Measurements from ENCODE around the gene PLEKHG4B. TPM values are rescaled to one million over a fixed set of nuclear protein-coding genes. Genes with fewer than 3 reads are reported as not detected.
"Not testable (repeated sequence)": the region's sequence is repeated elsewhere in the genome, so short reads cannot be mapped to it uniquely, and the experiment has no call there.

Gene PLEKHG4B
- polyA plus RNA-seq, 1 experiment: 1.4 TPM

DNA sequence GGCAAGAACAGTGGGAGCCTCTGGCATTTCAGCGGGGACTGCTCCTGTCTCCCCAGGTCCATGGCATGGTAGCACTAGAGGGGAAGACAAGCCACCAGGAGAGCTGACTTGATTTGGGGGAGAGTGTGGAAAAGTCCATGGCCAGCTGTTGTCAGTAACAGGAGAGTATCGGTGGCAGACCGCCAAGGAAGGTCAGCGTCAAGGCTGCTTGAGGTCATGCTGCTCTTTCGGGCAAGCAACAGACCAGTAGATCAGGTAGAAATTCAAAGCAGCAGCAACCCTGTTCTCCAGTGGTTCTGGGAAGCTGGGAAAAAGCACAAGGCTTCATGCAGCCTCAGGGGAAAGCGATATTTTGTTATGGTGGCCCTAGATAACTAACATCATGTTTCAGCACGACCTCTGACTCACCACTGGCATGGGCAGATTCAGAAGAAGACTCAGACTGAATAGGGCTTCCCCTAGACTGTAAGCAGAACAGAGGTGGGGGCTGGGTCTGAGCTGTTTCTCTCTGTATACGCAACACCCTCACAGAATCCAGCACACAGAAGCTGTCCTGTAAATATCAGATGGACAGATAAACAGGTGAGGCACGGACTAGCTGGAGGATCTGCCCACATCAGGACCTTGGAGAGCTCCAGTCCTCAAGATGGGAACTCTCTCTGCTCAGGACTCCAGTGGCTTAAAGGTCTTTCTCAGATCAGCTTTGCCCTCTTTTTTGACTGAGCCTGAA lies 35.2 kb upstream of the PLEKHG4B start:
- POLR2A ChIA-PET: no interaction called here
- no peak for DNase-seq (ENCODE audit: low read depth)
- no peaks in the 10 kb centered on the region for H3K36me3 ChIP-seq (ENCODE audit: control insufficient read depth, insufficient read depth, low read length)
- H3K27me3 ChIP-seq (ENCODE audit: control insufficient read depth, insufficient read depth, low read length): peaks cover 9% of the 10 kb centered on the region
- H3K4me3 ChIP-seq (ENCODE audit: low read depth, low read length): no peak overlapping the region
- CTCF ChIA-PET: interaction anchor here (0.7 to 1.0 kb wide), 2 partner anchors 8 to 10 kb away, joined by 3 to 6 read pairs; no protein-coding TSS in a partner anchor
- TF ChIP-seq, protein P1, sequence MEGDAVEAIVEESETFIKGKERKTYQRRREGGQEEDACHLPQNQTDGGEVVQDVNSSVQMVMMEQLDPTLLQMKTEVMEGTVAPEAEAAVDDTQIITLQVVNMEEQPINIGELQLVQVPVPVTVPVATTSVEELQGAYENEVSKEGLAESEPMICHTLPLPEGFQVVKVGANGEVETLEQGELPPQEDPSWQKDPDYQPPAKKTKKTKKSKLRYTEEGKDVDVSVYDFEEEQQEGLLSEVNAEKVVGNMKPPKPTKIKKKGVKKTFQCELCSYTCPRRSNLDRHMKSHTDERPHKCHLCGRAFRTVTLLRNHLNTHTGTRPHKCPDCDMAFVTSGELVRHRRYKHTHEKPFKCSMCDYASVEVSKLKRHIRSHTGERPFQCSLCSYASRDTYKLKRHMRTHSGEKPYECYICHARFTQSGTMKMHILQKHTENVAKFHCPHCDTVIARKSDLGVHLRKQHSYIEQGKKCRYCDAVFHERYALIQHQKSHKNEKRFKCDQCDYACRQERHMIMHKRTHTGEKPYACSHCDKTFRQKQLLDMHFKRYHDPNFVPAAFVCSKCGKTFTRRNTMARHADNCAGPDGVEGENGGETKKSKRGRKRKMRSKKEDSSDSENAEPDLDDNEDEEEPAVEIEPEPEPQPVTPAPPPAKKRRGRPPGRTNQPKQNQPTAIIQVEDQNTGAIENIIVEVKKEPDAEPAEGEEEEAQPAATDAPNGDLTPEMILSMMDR (IDR thresholded peaks at IDR 0.05; ENCODE audit: insufficient read depth, low read depth, low read length): no peak

GRCh38 chr5:60250-60649 lies 31.7 kb upstream of the PLEKHG4B start:
- CTCF ChIA-PET; DNase-seq (ENCODE audit: low read depth); POLR2A ChIA-PET; H3K27me3 ChIP-seq (ENCODE audit: control insufficient read depth, insufficient read depth, low read length); H3K4me3 ChIP-seq (ENCODE audit: low read depth, low read length); H3K36me3 ChIP-seq (ENCODE audit: control insufficient read depth, insufficient read depth, low read length): not testable (repeated sequence)

DNA sequence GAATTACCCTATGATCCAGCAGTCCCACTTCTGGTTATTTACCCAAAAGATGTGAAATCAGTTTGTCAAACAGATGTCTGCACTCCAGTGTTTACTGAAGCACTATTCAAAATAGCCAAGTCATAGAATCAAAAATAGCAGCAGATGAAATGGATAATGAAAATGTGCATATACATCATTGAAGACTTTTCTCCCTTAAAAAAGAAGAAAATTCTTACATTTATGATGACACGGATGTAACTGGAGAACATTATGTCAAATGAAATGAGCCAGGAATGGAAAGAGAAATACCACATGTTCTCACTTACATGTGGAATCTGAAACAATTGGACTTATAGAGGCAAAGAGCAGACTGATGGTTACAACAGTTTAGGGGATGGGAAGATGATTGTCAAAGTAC lies 21.5 kb upstream of the PLEKHG4B start:
- POLR2A ChIA-PET: no interaction called here
- Histone ChIP-seq H3K4me3 (ENCODE audit: low read depth, low read length) (no peak overlapping the region), H3K27me3 (ENCODE audit: control insufficient read depth, insufficient read depth, low read length) (no peaks in the 10 kb centered on the region; the same call in 1 of the 2 replicates), H3K36me3 (ENCODE audit: control insufficient read depth, insufficient read depth, low read length) (no peaks in the 10 kb centered on the region)
- CTCF ChIA-PET: no interaction called here
- TF ChIP-seq, protein P1 (IDR thresholded peaks at IDR 0.05; ENCODE audit: insufficient read depth, low read depth, low read length): no peak
- no peak for DNase-seq (ENCODE audit: low read depth)

- POLR2A ChIA-PET; H3K4me3 ChIP-seq (ENCODE audit: low read depth, low read length); CTCF ChIA-PET; DNase-seq (ENCODE audit: low read depth); H3K36me3 ChIP-seq (ENCODE audit: control insufficient read depth, insufficient read depth, low read length); H3K27me3 ChIP-seq (ENCODE audit: control insufficient read depth, insufficient read depth, low read length): not testable (repeated sequence)
Measured at GRCh38 chr5:72316-73180, 19.4 kb upstream of the PLEKHG4B start.

- H3K27me3 ChIP-seq (ENCODE audit: control insufficient read depth, insufficient read depth, low read length); POLR2A ChIA-PET; CTCF ChIA-PET; DNase-seq (ENCODE audit: low read depth); H3K4me3 ChIP-seq (ENCODE audit: low read depth, low read length); H3K36me3 ChIP-seq (ENCODE audit: control insufficient read depth, insufficient read depth, low read length): not testable (repeated sequence)
Measured at GRCh38 chr5:73181-73447, 18.9 kb upstream of the PLEKHG4B start.

GRCh38 chr5:73768-74502 lies 18.0 kb upstream of the PLEKHG4B start:
- DNase-seq (ENCODE audit: low read depth): no peak
- TF ChIP-seq, protein P1 (IDR thresholded peaks at IDR 0.05; ENCODE audit: insufficient read depth, low read depth, low read length): no peak
- H3K4me3 ChIP-seq (ENCODE audit: low read depth, low read length): no peak overlapping the region
- POLR2A ChIA-PET: no interaction called here
- no peaks in the 10 kb centered on the region; the same call in none of the 2 replicates for H3K27me3 ChIP-seq (ENCODE audit: control insufficient read depth, insufficient read depth, low read length)
- no peaks in the 10 kb centered on the region for H3K36me3 ChIP-seq (ENCODE audit: control insufficient read depth, insufficient read depth, low read length)
- CTCF ChIA-PET: no interaction called here
